Esophagus (tissue), 2 donors: ENCODE measurements around the gene ABCA13. TPM values are rescaled to one million over a fixed set of nuclear protein-coding genes. Genes with fewer than 3 reads are reported as not detected.
"Not testable (repeated sequence)": the region's sequence is repeated elsewhere in the genome, so short reads cannot be mapped to it uniquely, and the experiment has no call there.

Experiments
- H3K27ac ChIP-seq, 2 donors: one replicate each; pipeline ENCODE4 v1.5.1; 2013; ENCODE audit warnings: low read depth in 2 of 2, mild to moderate bottlenecking in 2 of 2, inconsistent platforms in 1 of 2, low read length in 1 of 2, moderate library complexity in 1 of 2
- H3K27me3 ChIP-seq, 2 donors: one replicate each; pipeline ENCODE4 v1.6.1; 2013; ENCODE audit warnings: low read length in 2 of 2, control low read depth in 1 of 2, mild to moderate bottlenecking in 1 of 2; ENCODE audit not compliant: insufficient read depth in 2 of 2, control insufficient read depth in 1 of 2
- H3K36me3 ChIP-seq, 2 donors: one replicate each; pipeline ENCODE4 v1.6.1; 2013; ENCODE audit warnings: low read length in 1 of 2; ENCODE audit not compliant: control insufficient read depth in 2 of 2, insufficient read depth in 2 of 2
- H3K4me1 ChIP-seq, 2 donors: one replicate each; pipeline ENCODE4 v1.6.1; 2013; ENCODE audit warnings: low read length in 1 of 2; ENCODE audit not compliant: control insufficient read depth in 2 of 2, insufficient read depth in 2 of 2
- H3K4me3 ChIP-seq, 2 donors: one replicate each; pipeline ENCODE4 v1.5.1; 2013; ENCODE audit warnings: low read length in 2 of 2, mild to moderate bottlenecking in 2 of 2, low read depth in 1 of 2, moderate library complexity in 1 of 2
- H3K9me3 ChIP-seq, 2 donors: one replicate each; pipeline ENCODE4 v1.6.1; 2013; ENCODE audit warnings: mild to moderate bottlenecking in 2 of 2, low read depth in 1 of 2, low read length in 1 of 2, moderate library complexity in 1 of 2; ENCODE audit not compliant: control insufficient read depth in 2 of 2, insufficient read depth in 1 of 2
- WGBS, 2 donors: extraction: QIAGEN DNeasy Blood & Tissue Kit; methylation state at CpG; one replicate each; pipeline ENCODE4 v1.1.7; 2013; 5-methylcytosine and 5-hydroxymethylcytosine counted together
- polyA plus RNA-seq, 2 donors: library from polyadenylated mRNA; stranded (reverse); fragments of 200-250 nt; gene quantifications; one replicate each; pipeline ENCODE4 v1.2.3, GENCODE V29; 2013
- donor health status: healthy with polysubstance abuse.
- donor health status: Bipolar disorder and iron deficiency.

Gene ABCA13
- polyA plus RNA-seq, 2 donors, result 0.49 to 1.6 TPM

GRCh38 chr7:48188776-48189520 lies 17.7 kb downstream of the ABCA13 start:
- H3K27ac ChIP-seq, result no peak overlapping the region
- H3K9me3 ChIP-seq, result no peaks in the 10 kb centered on the region
- WGBS, 2 donors, result 81 to 86% methylated on average over 12 of the region's 12 CpGs
- H3K27me3 ChIP-seq, result no peaks in the 10 kb centered on the region
- H3K4me3 ChIP-seq, result no peak overlapping the region
- H3K4me1 ChIP-seq, result no peaks in the 10 kb centered on the region
- no peaks in the 10 kb centered on the region for H3K36me3 ChIP-seq

- Histone ChIP-seq H3K27me3 (no peaks in the 10 kb centered on the region), H3K4me3 (no peak overlapping the region), H3K36me3 (no peaks in the 10 kb centered on the region), H3K9me3 (no peaks in the 10 kb centered on the region), H3K4me1 (no peaks in the 10 kb centered on the region), H3K27ac (no peak overlapping the region)
- 71 to 73% methylated on average over 1 of the region's 1 CpG for whole genome bisulfite sequencing, 2 donors
These were observed 21.7 kb downstream of the ABCA13 start for GRCh38 chr7:48192996-48193395.

- no peaks in the 10 kb centered on the region for H3K36me3 ChIP-seq
- H3K9me3 ChIP-seq, result no peaks in the 10 kb centered on the region
- 0% methylated on average over 1 of the region's 1 CpG for WGBS, 2 donors
- no peak overlapping the region for H3K4me3 ChIP-seq
- no peaks in the 10 kb centered on the region for H3K27me3 ChIP-seq
- H3K27ac ChIP-seq, result no peak overlapping the region
- no peaks in the 10 kb centered on the region for H3K4me1 ChIP-seq
These were observed 22.2 kb downstream of the ABCA13 start for GRCh38 chr7:48193421-48193820.

- H3K4me1 ChIP-seq, H3K9me3 ChIP-seq, H3K4me3 ChIP-seq, H3K36me3 ChIP-seq, H3K27me3 ChIP-seq: not testable (repeated sequence)
- H3K27ac ChIP-seq, result peak overlapping the region; percentile 37 to 56
- WGBS, 2 donors, result 54 to 64% methylated on average over 19 of the region's 19 CpGs
These were observed 29.8 kb downstream of the ABCA13 start for GRCh38 chr7:48200946-48201589.

GRCh38 chr7:48202916-48203315 lies 31.7 kb downstream of the ABCA13 start:
- 94% methylated on average over 31 to 41 of the region's 41 CpGs for WGBS, 2 donors
- H3K27ac ChIP-seq, H3K36me3 ChIP-seq, H3K27me3 ChIP-seq, H3K4me1 ChIP-seq, H3K9me3 ChIP-seq, H3K4me3 ChIP-seq: not testable (repeated sequence)

GRCh38 chr7:48207155-48207675 lies 36.0 kb downstream of the ABCA13 start:
- Histone ChIP-seq H3K27ac (no peak overlapping the region), H3K27me3 (no peaks in the 10 kb centered on the region), H3K36me3 (no peaks in the 10 kb centered on the region), H3K9me3 (peaks cover 0 to 4% of the 10 kb centered on the region in 2 donors), H3K4me1 (no peaks in the 10 kb centered on the region), H3K4me3 (no peak overlapping the region)
- 88 to 89% methylated on average over 1 of the region's 1 CpG for WGBS, 2 donors

GRCh38 chr7:48209004-48209600 lies 37.8 kb downstream of the ABCA13 start:
- no peak overlapping the region for H3K27ac ChIP-seq
- H3K4me3 ChIP-seq, result no peak overlapping the region
- no peaks in the 10 kb centered on the region for H3K27me3 ChIP-seq
- no peaks in the 10 kb centered on the region for H3K4me1 ChIP-seq
- WGBS, 2 donors, result 35 to 54% methylated on average over 1 of the region's 1 CpG
- H3K9me3 ChIP-seq, result peaks cover 0 to 4% of the 10 kb centered on the region in 2 donors
- H3K36me3 ChIP-seq, result no peaks in the 10 kb centered on the region

- no peaks in the 10 kb centered on the region for H3K27me3 ChIP-seq
- H3K27ac ChIP-seq, result no peak overlapping the region
- no peaks in the 10 kb centered on the region for H3K36me3 ChIP-seq
- no peak overlapping the region for H3K4me3 ChIP-seq
- WGBS, 2 donors, result 68 to 88% methylated on average over 1 of the region's 1 CpG
- peaks cover 0 to 4% of the 10 kb centered on the region in 2 donors for H3K9me3 ChIP-seq
- H3K4me1 ChIP-seq, result no peaks in the 10 kb centered on the region
These were observed 42.0 kb downstream of the ABCA13 start for GRCh38 chr7:48213226-48213625.

- no peaks in the 10 kb centered on the region for H3K9me3 ChIP-seq
- 89 to 98% methylated on average over 1 of the region's 1 CpG for WGBS, 2 donors
- H3K4me3 ChIP-seq, result no peak overlapping the region
- no peaks in the 10 kb centered on the region for H3K36me3 ChIP-seq
- no peak overlapping the region for H3K27ac ChIP-seq
- H3K27me3 ChIP-seq, result no peaks in the 10 kb centered on the region
- no peaks in the 10 kb centered on the region for H3K4me1 ChIP-seq
These were observed 46.0 kb downstream of the ABCA13 start for GRCh38 chr7:48217266-48217665.
